Breast epithelium (tissue), 3 donors: ENCODE data around the gene ATP7A.

Experiments used
- POLR2A ChIP-seq: fragments of 450-650 bp; IDR thresholded peaks from one replicate; pipeline ENCODE4 v1.6.1; 2016; ENCODE audit warnings: antibody characterized with exemption, mild to moderate bottlenecking, moderate library complexity
- POLR2AphosphoS5 ChIP-seq, 3 donors: sonication (generic); formaldehyde crosslinking; IDR thresholded peaks; one replicate each; pipeline ENCODE4 v1.6.1; 2017; ENCODE audit warnings: antibody characterized with exemption in 3 of 3
- TF ChIP-seq, protein P1 (sequence below), 3 donors: fragments of 450-650 bp; IDR thresholded peaks; one replicate each; pipeline ENCODE4 v1.5.1; 2016 to 2017; ENCODE audit warnings: antibody characterized with exemption in 3 of 3, mild to moderate bottlenecking in 3 of 3, moderate library complexity in 3 of 3

- TF ChIP-seq, protein P1, sequence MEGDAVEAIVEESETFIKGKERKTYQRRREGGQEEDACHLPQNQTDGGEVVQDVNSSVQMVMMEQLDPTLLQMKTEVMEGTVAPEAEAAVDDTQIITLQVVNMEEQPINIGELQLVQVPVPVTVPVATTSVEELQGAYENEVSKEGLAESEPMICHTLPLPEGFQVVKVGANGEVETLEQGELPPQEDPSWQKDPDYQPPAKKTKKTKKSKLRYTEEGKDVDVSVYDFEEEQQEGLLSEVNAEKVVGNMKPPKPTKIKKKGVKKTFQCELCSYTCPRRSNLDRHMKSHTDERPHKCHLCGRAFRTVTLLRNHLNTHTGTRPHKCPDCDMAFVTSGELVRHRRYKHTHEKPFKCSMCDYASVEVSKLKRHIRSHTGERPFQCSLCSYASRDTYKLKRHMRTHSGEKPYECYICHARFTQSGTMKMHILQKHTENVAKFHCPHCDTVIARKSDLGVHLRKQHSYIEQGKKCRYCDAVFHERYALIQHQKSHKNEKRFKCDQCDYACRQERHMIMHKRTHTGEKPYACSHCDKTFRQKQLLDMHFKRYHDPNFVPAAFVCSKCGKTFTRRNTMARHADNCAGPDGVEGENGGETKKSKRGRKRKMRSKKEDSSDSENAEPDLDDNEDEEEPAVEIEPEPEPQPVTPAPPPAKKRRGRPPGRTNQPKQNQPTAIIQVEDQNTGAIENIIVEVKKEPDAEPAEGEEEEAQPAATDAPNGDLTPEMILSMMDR (IDR thresholded peaks at IDR 0.05), result no peak
- no peak for TF ChIP-seq POLR2A
- no peak for TF ChIP-seq POLR2AphosphoS5 (IDR thresholded peaks at IDR 0.05)
Measured at GRCh38 chrX:78098108-78098507, 187.6 kb downstream of the ATP7A start.
